Measurements from ENCODE around the gene CKLF.
"Not testable (repeated sequence)": the region's sequence is repeated elsewhere in the genome, so short reads cannot be mapped to it uniquely, and the experiment has no call there.

CKLF gene

DNA sequence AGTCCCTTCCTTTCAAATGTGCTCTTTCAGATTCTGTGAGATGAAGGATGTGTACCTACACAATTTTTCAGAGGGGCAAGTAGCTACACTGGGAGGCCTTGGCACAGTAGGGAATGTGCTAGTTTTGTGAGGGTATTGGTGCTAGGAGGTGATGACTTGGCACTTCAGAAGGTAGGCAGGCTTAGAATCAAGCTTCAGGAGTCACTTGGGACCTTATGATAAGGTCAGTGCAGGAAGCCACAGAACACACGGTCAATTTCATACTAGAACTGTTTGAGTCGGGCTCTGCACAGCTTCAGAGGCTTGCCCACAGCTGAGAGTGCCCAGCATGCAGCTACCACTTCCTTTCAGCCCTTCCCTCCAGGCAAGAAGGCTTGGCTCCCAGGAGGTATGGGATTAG, 20.0 kb downstream of the CKLF start:
- DNase-seq, result no peak

DNA sequence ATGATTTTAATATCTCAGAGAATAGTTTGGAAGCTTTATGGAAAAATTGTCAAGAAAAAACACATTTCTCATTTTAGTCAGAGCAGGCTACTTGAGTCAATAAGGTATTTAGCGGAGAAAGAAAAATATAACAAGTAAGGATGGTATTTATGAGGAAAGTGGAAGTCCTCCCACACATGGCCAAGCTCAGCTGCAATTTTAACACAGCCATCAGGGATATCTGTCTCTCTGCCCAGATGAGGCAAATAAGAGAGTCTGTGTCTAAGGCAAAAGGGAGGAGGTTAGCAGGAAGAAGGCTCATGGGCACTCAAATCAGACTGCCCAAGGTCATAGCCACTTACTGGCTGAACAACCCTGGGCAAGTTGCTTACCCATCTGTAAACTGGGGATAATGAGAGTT, 21.7 kb downstream of the CKLF start:
- DNase-seq, result no peak

DNA sequence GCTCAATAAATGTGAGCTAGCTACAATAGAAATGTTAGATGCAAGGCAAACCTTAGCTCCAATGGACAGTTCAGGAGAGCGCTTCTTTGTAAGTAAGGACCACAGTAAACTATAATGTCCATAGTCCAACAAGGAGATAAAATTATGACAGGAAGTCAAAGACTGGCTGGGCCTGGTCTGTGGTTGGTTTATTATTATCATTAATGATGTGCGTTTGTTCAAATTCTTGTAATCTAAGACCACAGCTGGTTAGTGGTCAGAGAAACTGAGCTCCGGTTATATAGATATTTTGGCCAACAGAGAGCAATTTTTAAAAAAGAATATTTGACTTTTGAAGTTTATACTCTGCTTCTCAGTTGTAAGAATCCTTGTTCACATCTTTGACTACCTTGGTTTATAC, 22.2 kb downstream of the CKLF start:
- no peak for DNase-seq

DNA sequence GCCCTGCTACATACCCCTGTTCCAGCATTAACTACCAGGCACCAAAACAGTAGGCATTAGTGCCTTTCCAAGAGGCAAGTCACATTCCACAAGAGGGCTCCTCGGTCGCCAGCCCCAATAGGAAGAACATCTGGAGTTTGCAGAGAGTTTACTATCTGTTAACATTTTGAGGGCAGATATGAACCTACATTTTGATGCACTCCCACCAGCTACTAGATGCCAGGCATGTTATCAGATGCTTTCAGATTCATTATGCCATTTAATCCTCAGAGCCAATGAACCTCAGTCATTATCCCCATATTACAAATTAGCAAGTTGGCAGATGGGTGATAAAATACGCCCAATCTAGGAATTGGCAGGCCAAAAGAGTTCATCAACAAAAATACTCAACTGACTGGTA, 22.7 kb downstream of the CKLF start:
- DNase-seq, result no peak

- no peak for DNase-seq
Measured at GRCh38 chr16:66576296-66576695, 23.9 kb downstream of the CKLF start.

DNA sequence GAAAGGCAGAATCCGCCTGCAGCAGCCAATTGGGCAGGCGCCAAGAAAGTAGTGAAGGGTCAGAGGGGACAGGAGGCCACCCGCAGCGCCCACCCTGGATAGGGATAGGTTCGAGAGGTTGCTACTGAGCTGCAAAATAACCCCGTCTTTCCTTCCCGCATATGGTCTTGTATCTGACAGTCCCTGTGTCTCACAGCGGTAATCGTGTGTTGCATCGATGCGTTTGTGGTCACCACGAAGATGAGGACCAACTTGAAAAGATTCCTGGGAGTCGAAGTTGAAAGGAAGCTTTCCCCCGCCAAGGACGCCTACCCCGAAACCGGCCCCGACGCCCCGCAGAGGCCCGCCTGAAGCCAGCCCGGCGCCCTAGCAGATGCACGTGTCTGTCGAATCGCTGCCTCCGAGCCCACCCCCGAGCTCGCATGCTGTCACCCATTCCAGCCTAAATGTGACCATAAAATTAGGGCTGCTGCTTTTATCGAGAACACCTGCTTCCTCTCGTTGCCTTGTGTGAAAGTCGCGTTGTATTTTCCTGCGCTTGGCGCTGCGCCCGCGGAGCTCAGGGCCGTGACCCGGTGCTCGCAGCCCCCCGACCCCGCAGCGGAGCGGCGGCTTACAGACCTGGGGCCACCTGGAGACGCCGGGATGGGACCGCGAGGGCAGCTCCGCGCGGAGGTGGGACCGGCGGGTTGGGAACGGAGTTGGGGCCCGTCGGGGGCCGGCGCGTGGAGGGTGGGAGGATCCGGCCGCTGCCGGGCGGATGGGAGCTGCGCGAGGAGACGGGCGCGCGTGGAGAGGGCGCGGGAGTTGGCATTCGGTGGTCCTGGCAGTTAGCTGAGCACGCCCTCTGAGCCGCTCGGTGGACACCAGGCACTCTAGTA, 26.5 kb downstream of the CKLF start, which contains the start of gene CMTM2:
Gene CMTM2 (plus strand): TSS at position 813 of the 881 bp plus-strand sequence. CDS start 145 bp downstream, outside the sequence.
- no peak for DNase-seq

GRCh38 chr16:66580605-66581209, 28.3 kb downstream of the CKLF start:
- no peak for DNase-seq

DNA sequence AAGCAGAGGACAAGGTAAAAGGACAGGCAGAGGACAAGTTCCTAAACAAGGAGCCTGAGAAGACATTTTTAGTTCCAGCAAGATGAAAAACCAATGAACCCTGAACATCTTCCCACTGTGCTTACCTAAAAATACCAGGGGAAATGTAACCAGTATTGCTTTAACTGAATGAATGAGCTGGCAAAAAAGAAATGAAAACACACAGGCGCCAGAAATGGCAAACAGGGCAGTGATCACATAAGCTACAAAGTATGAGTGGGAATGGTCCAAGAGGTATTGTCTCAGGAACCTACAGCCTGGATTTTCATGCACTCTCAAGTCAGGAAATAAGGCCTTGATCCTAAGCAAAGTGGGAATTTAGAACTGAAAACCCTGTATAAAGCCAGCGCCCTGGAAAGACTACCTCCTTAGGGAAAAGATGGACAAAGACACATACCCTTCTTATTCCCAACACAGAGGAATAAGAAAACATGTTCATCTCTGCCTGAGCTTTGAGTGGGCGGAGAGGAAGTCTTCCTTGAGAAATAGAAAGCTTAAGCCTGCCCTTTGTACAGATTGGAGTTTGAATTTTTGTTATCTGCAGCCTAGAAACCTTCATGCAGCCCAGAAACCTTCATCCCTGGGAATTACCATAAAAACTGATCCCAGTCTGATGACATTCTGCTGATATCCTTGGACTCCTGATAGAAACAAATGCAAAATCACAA, 29.0 kb downstream of the CKLF start:
- DNase-seq, result no peak

DNA sequence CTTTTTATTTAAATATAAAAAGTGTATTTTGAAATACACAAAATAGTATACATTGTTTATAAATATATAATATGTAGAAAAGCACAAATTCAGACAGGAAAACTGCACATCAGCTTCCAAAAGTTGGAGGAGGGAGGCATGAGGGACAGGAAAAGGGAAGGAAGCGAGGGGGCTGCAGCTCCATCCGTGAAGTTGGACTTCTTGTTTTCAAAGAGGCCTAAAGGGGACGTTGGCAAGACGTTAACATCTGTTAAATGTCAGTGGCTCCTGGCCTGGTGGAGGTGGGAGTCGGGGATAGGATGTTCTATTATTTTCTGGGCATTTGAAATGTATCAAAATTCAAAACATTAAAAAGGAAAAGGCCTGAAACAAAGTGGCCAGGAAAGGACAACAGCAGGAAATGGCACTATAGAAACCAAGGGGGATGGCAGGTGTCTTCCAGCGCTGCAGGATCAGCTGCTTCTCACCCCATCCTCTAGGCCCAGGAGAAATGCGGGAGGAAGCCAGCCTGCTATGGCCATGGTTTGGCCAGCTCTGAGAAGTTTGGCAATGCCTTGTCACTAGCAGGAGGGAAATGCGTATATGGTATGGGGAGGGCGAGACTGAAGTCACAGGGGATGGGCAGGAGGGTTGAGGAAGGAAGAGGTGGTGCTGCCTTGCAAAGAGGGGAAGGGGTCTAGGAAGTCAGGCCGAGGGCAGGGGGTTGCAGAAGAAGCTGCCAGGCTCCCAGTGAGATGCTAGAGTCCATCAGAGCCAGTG, 33.3 kb downstream of the CKLF start:
- no peak for DNase-seq

- DNase-seq, result no peak
Measured at GRCh38 chr16:66587881-66588600, 35.7 kb downstream of the CKLF start.

DNA sequence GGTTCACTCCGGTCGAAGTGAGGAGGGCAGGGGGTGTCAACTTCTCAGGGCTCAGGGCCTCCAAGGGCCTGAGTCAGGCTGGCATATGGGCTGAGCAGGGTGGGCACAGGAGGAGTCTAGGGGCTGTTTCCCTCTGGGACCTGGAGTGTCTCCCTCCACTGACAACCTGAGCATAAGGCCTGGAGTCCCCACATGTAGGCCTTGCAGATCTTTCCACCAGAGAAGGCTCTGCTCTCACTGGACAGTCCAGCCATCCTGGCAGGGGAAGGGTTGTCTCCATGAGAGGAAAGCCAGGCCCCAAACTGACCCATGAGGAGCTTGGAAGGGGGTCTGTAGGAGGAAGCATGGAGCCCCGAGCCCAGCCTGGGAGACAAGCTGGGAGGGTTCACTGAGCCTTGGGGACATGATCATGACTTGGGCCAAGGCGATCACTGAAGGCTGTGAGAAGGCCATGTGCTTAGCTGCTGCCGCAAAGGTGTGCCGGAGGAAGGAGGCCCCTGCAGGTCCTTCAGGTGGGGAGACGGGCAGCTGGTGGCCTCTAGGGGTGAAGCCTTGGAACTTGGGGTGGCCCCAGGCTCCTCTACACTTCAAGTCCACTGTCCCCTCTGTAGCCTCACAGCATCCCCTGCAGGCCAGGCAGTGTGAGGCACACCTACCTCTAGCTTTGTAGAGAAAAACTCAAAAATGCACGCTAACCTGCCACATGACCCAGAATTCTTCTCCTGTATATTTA, 36.8 kb downstream of the CKLF start:
- DNase-seq, result no peak

GRCh38 chr16:66590322-66590721, 37.9 kb downstream of the CKLF start:
- no peak for DNase-seq

DNA sequence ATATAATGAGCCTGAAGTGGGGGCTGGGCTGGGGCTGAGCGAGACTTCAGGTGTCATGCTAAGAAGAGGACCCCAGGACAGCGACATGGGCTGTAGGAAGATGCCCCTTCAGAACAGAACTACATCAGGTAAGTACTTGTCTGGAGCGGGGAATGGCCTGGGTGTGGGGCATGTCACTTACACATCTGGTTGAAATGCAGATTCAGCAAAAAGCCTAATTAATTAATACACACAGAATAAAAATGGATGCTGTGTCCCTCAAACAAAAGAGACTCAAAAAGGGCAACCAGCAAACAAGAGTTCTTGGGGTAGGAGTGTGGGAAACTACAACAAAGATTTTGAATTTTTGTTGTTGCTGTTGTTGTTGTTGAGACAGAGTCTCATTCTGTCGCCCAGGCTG, 38.6 kb downstream of the CKLF start:
- no peak for DNase-seq

DNA sequence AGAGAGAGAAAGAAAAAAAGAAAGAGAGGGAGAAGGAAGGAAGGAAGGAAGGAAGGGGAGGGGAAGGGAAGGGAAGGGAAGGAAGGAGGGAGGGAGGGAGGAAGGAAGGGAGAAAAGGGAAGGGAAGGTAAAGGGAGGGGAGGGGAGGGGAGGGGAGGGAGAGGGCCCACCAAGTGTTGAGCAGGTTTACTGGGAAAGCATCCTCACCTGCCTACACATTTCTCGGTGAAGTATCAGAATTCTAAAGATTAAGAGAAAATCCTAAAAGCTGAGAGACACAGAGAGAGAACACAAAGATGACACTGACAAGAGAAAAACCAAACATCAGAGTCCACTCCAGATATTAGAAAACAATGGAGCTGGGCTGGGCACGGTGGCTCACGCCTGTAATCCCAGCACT, 39.9 kb downstream of the CKLF start:
- no peak for DNase-seq

- no peak for DNase-seq
Measured at GRCh38 chr16:66592814-66593213, 40.4 kb downstream of the CKLF start.

- no peak for DNase-seq
Measured at GRCh38 chr16:66594739-66595138, 42.4 kb downstream of the CKLF start.

GRCh38 chr16:66596559-66596958, 44.2 kb downstream of the CKLF start:
- DNase-seq, result not testable (repeated sequence)

DNA sequence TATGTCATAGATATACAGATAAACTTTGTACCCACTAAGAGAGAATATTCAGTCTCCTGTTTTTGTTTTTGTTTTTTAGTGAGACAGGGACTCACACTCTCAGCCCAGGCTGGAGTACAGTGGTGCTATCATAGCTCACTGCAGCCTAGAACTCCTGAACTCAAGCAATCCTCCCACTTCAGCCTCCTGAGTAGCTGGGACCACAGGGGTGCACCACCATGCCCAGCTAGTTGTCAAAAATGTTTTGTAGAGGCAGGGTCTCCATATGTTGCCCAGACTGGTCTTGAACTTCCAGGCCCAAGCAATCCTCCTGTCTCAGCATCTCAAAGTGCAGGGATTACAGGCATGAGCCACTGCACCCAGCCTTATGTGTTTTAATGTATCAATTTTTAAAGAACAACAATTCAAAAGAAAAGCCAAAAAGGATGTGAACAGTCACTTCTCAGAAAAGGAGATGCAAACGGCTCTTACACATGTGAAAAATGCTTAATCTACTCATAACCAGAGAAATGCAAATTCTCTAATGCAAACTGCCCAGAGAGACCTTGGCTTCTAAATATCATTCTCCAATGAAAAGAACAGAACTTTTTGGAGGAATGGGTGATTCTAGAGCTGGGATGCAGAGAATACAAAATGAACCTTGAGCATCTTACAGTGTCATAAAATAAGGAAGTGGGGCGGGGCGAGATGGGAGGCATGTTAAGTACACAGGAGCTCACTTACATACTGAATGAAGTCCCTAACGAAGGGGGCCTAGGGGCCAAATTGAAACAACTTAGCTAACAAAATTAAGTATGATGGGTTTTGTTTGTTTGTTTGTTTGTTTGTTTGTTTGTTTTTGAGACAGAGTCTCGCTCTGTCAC, 44.8 kb downstream of the CKLF start:
- DNase-seq, result no peak

- no peak for DNase-seq
Measured at GRCh38 chr16:66598111-66598510, 45.7 kb downstream of the CKLF start.

GRCh38 chr16:66599726-66600125, 47.4 kb downstream of the CKLF start:
- no peak for DNase-seq

- DNase-seq, result no peak
Measured at GRCh38 chr16:66600477-66600876, 48.1 kb downstream of the CKLF start.

Data from COR-L47 (cell line).